GM21576 (cell line): Measurements from ENCODE around the gene ARL6IP6.

Source experiments
- ATAC-seq: cut with Tn5 transposase; IDR thresholded peaks from one replicate; pipeline ENCODE4 v1.9.1; 2021; ENCODE audit warnings: mild to moderate bottlenecking, moderate library complexity; ENCODE audit not compliant: unreplicated experiment

The ARL6IP6 gene

GRCh38 chr2:152718076-152718908 is at the start of gene ARL6IP6:
Gene ARL6IP6, plus strand, starts transcription at chr2:152718620. Its CDS starts 5 bp downstream, at chr2:152718625.
- peak; percentile 71 for ATAC-seq

DNA sequence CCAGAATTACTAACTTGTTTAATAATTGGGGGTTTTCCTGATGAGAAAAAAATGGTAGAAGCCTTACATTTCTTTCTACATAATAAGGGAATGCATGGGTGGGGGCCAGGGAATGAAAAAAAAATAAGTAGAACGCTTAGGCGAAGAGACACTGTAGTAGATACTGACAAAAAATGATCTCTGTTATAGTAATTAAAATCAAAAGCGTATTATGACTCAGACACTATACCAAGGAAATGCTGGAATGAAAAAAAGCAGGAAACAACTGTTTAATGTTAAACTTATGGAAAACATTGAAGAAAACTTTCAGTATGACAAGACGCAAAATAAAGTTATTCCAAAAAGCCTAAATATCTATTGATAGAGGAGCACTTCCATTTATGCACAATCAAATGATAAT is 44.1 kb upstream of the ARL6IP6 start:
- no peak for ATAC-seq

GRCh38 chr2:152676461-152676860 is 42.0 kb upstream of the ARL6IP6 start:
- no peak for ATAC-seq

- ATAC-seq, result no peak
Observed at GRCh38 chr2:152678808-152679207, 39.6 kb upstream of the ARL6IP6 start.

DNA sequence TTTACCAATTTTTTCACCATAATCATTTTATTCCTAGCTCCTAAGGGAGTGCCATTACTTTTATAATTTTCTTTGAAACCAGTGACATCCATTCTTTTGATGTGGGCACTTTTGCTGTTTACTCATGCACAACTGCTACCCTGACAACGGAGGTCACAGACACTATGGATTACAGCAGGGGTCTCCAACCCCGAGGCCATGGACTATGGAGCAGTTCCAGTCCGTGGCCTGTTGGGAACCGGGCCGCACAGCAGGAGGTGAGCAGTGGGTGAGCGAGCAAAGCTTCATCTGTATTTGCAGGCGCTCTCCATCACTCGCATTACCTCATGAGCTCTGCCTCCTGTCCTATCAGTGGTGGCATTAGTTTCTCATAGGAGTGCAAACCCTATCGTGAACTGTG is 35.8 kb upstream of the ARL6IP6 start:
- ATAC-seq, result no peak

DNA sequence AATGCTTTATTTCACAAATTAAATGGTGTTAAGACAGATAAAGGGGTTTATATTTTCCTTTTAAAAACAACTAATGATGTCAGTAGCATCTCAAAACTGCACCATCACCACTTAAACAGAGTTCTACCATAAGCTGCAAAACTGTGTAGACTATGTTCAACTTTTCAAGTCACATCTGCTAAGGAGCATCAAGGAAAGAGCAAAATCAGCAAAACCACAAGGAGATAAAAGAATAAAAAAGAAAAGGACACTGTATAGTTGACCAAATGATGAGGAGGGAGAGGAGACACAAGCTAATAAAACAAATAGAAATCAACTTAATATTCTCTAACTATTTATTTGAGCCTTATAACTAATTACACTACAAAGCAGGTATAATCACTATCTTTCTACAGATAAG is 35.0 kb upstream of the ARL6IP6 start:
- no peak for ATAC-seq

DNA sequence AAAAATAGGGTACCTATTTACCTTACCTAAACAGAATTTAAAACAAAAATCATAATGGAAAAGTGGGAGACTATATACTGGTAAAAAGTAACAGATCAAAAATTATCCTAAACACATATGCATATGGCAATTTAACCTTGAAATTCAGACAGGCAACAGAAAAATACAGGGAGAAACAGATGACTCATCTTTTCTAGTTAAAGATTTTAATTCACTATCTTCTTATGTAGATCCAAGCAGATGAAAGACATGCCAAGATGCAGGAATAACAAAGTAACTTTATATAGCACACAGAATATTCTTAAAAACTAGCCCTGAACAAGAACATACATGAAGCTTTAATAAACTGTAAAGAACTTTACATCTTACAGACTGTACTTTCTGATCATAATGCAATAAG is 32.1 kb upstream of the ARL6IP6 start:
- no peak for ATAC-seq

DNA sequence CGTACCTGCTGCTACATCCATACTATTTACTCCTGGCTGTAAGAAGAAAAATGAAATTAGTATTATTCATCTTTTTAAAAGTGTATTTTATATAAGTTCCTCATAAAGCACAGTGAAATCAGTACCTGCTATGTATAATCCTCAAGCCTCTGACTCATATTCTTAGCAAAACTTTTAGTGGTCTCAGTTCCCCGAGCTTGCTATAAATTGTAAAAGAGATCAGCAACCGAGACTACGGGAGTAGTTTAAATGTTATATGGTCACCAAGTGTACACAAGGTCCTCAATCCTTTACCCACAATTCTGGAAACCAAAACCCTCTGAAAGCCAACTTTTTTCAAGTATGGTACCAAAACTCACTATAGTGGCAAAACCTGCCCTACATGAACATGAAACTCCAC is 25.4 kb upstream of the ARL6IP6 start:
- peak; percentile 88 for ATAC-seq

- ATAC-seq, result peak; percentile 63
Observed at GRCh38 chr2:152694161-152694661, 24.2 kb upstream of the ARL6IP6 start.

- ATAC-seq, result no peak
Observed at GRCh38 chr2:152695763-152696162, 22.7 kb upstream of the ARL6IP6 start.

- no peak for ATAC-seq
Observed at GRCh38 chr2:152696476-152696875, 21.9 kb upstream of the ARL6IP6 start.

DNA sequence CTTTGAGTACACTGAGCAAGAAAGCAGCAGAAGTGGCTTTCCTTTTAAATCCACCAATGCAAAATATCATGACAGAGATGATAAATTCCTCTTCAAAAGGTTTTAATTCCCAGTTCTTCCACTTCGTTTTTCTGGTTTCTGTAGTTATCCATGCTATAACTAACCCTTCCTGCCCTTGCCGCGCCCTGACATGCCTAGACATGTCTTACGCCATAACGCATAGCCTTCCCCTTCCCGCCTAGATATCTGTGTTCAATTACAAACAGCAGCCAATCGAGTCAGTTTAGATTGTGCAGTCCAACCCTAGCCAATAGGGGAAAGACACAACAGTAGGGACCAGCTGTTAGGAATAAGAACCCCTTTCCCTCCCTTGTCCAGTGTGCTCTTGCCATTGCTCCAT is 17.2 kb upstream of the ARL6IP6 start:
- no peak for ATAC-seq

DNA sequence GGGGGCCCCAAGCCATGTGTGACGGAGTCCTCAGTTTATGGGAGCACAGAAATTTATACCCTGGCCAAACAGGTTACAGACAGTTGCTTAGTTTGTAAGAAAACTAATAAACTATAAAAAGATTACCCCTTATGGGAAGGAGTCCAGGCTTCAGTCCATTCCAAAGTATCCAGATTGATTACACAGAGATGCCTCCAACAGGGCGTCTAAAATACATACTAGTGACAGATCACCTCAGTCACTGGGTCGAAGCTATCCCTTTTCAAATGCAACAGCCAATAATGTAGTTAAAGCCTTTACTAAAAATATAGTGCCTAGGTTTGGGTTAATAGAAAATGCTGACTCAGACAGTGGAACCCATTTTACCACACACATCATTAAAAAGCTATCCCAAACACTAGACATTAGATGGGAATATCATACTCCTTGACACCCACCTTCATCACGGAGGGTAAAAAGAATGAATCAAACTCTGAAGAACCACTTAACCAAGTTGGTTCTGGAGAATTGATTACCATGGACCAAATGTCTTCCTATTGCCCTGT is 11.9 kb upstream of the ARL6IP6 start:
- no peak for ATAC-seq

DNA sequence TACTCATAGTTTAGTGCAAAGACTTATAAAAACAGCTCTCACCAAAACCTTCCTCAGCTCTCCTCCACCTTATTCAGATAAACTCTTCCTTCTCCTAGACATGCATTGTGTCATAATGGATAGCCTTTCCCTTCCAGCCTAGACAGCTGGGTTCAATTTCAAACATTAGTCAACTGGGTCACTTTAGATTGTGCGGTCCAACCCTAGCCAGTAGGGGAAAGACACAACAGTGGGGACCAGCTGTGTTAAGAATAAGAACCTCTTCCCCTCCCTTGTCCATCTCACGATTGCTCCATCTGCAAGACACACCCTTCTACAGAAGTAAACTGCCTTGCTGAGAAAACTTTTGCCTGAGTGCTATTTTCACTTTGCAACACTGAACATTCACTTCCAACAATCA is 9.7 kb upstream of the ARL6IP6 start:
- ATAC-seq, result no peak

GRCh38 chr2:152710713-152711112 is 7.7 kb upstream of the ARL6IP6 start:
- ATAC-seq, result no peak

GRCh38 chr2:152715112-152715511 is 3.3 kb upstream of the ARL6IP6 start:
- ATAC-seq, result no peak

GRCh38 chr2:152715854-152716428 is 2.5 kb upstream of the ARL6IP6 start:
- ATAC-seq, result no peak

- no peak for ATAC-seq
Observed at GRCh38 chr2:152716805-152717227, 1.6 kb upstream of the ARL6IP6 start.

- peak; percentile 64 for ATAC-seq
Observed at GRCh38 chr2:152717228-152718075, 968 bp upstream of the ARL6IP6 start, which contains the start of gene PRPF40A. Gene PRPF40A, minus strand, starts transcription at chr2:152717461. Its CDS starts 22 bp downstream, at chr2:152717439.

GRCh38 chr2:152718909-152719645 is 657 bp downstream of the ARL6IP6 start:
- peak; percentile 24 for ATAC-seq
